Trophoblast cell (in vitro differentiated cells and primary cell): ENCODE results near the gene PTPRN2.

ENCODE experiments used
- DNase-seq, 2 donors: peaks; one replicate each; pipeline ENCODE4 v3.0.0-alpha.2; 2016
- H2AFZ ChIP-seq: 2 replicates; pipeline ENCODE4 v1.6.1; 2013; ENCODE audit warnings: low read length, moderate library complexity, mild to moderate bottlenecking; ENCODE audit not compliant: insufficient read depth, poor library complexity
- H2AK5ac ChIP-seq: 2 replicates; pipeline ENCODE4 v1.6.1; 2013; ENCODE audit warnings: mild to moderate bottlenecking, low read length
- H2BK120ac ChIP-seq: 2 replicates; pipeline ENCODE4 v1.6.1; 2013; ENCODE audit warnings: low read length, mild to moderate bottlenecking, moderate library complexity; ENCODE audit not compliant: insufficient read depth, poor library complexity
- H2BK12ac ChIP-seq: 2 replicates; pipeline ENCODE4 v1.6.1; 2013; ENCODE audit warnings: mild to moderate bottlenecking, low read length, moderate library complexity
- H2BK5ac ChIP-seq: 2 replicates; pipeline ENCODE4 v1.6.1; 2013; ENCODE audit warnings: low read length, low read depth, moderate library complexity, mild to moderate bottlenecking; ENCODE audit not compliant: poor library complexity
- H3K14ac ChIP-seq: 2 replicates; pipeline ENCODE4 v1.6.1; 2013; ENCODE audit warnings: mild to moderate bottlenecking, low read length
- H3K18ac ChIP-seq: 2 replicates; pipeline ENCODE4 v1.6.1; 2013; ENCODE audit warnings: mild to moderate bottlenecking, low read length
- H3K23ac ChIP-seq: 2 replicates; pipeline ENCODE4 v1.6.1; 2013; ENCODE audit warnings: low read length
- H3K27ac ChIP-seq: 2 replicates; pipeline ENCODE4 v1.5.1; 2013; ENCODE audit warnings: low read depth, mild to moderate bottlenecking, inconsistent platforms, low read length, moderate library complexity
- H3K27me3 ChIP-seq: 2 replicates; pipeline ENCODE4 v1.6.1; 2013; ENCODE audit warnings: inconsistent platforms, mild to moderate bottlenecking, low read length, moderate library complexity; ENCODE audit not compliant: insufficient read depth
- H3K36me3 ChIP-seq, 2 experiments: 1 replicate in 1 of 2; 2 replicates in 1 of 2; pipeline ENCODE4 v1.6.1; 2013; ENCODE audit warnings: low read length in 2 of 2, mild to moderate bottlenecking in 2 of 2, moderate library complexity in 1 of 2; ENCODE audit not compliant: insufficient read depth in 2 of 2, control insufficient read depth in 1 of 2
- H3K4ac ChIP-seq: 2 replicates; pipeline ENCODE4 v1.6.1; 2013; ENCODE audit warnings: low read depth, mild to moderate bottlenecking, low read length, moderate library complexity
- H3K4me1 ChIP-seq, 2 experiments: 1 replicate in 1 of 2; 2 replicates in 1 of 2; pipeline ENCODE4 v1.6.1; 2013; ENCODE audit warnings: low read length in 2 of 2, mild to moderate bottlenecking in 2 of 2, moderate library complexity in 1 of 2; ENCODE audit not compliant: insufficient read depth in 2 of 2, control insufficient read depth in 1 of 2
- H3K4me2 ChIP-seq: 2 replicates; pipeline ENCODE4 v1.6.1; 2013; ENCODE audit warnings: inconsistent platforms, mild to moderate bottlenecking, low read length, moderate library complexity
- H3K4me3 ChIP-seq: 2 replicates; pipeline ENCODE4 v1.5.1; 2013; ENCODE audit warnings: mild to moderate bottlenecking, low read depth, low read length, inconsistent platforms
- H3K79me1 ChIP-seq: one replicate; pipeline ENCODE4 v1.6.1; 2013; ENCODE audit warnings: low read length
- H3K79me2 ChIP-seq: 2 replicates; pipeline ENCODE4 v1.6.1; 2013; ENCODE audit warnings: low read length, mild to moderate bottlenecking; ENCODE audit not compliant: control insufficient read depth, insufficient read depth, poor library complexity
- H3K9ac ChIP-seq: 2 replicates; pipeline ENCODE4 v1.6.1; 2013; ENCODE audit warnings: mild to moderate bottlenecking, low read length
- H3K9me3 ChIP-seq: 2 replicates; pipeline ENCODE4 v1.6.1; 2013; ENCODE audit warnings: low read depth, mild to moderate bottlenecking, control low read depth, inconsistent platforms, low read length; ENCODE audit not compliant: insufficient read depth
- H4K12ac ChIP-seq: 2 replicates; pipeline ENCODE4 v1.6.1; 2013; ENCODE audit warnings: low read depth, mild to moderate bottlenecking, low read length, moderate library complexity
- H4K8ac ChIP-seq: 2 replicates; pipeline ENCODE4 v1.6.1; 2013; ENCODE audit warnings: low read depth, mild to moderate bottlenecking, low read length, moderate library complexity
- H4K91ac ChIP-seq: one replicate; pipeline ENCODE4 v1.6.1; 2013; ENCODE audit warnings: low read depth, mild to moderate bottlenecking, low read length, moderate library complexity
- WGBS: extraction: QIAGEN DNeasy Blood & Tissue Kit; methylation state at CpG from one replicate; pipeline ENCODE4 v1.1.7; 2013; ENCODE audit warnings: missing lambda C conversion rate; ENCODE audit not compliant: insufficient read length, insufficient coverage; ENCODE audit errors: extremely low coverage; 5-methylcytosine and 5-hydroxymethylcytosine counted together

The PTPRN2 gene

DNA sequence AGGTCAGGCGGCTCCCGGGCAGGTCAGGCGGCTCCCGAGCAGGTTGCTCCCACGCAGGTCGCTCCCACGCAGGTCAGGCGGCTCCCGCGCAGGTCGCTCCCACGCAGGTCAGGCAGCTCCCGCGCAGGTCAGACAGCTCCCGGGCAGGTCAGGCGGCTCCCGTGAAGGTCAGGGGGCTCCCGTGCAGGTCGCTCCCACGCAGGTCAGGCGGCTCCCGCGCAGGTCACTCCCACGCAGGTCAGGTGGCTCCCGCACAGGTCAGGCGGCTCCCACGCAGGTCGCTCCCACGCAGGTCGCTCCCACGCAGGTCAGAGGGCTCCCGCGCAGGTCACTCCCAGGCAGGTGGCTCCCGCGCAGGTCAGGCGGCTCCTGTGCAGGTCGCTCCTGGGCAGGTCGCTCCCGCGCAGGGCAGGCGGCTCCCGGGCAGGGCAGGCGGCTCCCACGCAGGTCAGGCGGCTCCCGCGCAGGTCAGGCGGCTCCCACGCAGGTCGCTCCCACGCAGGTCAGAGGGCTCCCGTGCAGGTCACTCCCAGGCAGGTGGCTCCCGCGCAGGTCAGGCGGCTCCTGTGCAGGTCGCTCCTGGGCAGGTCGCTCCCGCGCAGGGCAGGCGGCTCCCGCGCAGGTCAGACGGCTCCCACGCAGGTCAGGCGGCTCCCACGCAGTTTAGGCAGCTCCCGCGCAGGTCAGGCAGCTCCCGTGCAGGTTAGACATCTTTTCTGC is 30.7 kb downstream of the PTPRN2 start:
- H3K4me1 ChIP-seq = no peaks in the 10 kb centered on the region
- no peak for DNase-seq
- H3K79me2 ChIP-seq = no peaks in the 10 kb centered on the region
- no peaks in the 10 kb centered on the region for H3K27me3 ChIP-seq
- H4K8ac ChIP-seq = no peak overlapping the region
- no peak overlapping the region for H3K4me2 ChIP-seq
- H3K4me3 ChIP-seq = peak overlapping the region; percentile 34
- H3K9ac ChIP-seq = no peak overlapping the region
- H3K14ac ChIP-seq = no peak overlapping the region
- H3K18ac ChIP-seq = no peak overlapping the region
- no peak overlapping the region for H4K91ac ChIP-seq
- no peak overlapping the region for H3K23ac ChIP-seq
- no peaks in the 10 kb centered on the region for H3K36me3 ChIP-seq
- no CpG with 5 or more reads among the region's 69 CpGs for WGBS
- no peak overlapping the region for H3K27ac ChIP-seq
- no peak overlapping the region for H2BK5ac ChIP-seq
- H2BK12ac ChIP-seq = no peak overlapping the region
- H4K12ac ChIP-seq = no peak overlapping the region
- no peak overlapping the region for H3K4ac ChIP-seq
- H3K79me1 ChIP-seq = no peaks in the 10 kb centered on the region
- H2AFZ ChIP-seq = no peak overlapping the region
- H2AK5ac ChIP-seq = no peak overlapping the region
- peaks cover 6% of the 10 kb centered on the region for H3K9me3 ChIP-seq
- H2BK120ac ChIP-seq = no peak overlapping the region

GRCh38 chr7:158555034-158555520 is 32.5 kb downstream of the PTPRN2 start:
- no peaks in the 10 kb centered on the region for H3K27me3 ChIP-seq
- H3K79me2 ChIP-seq = no peaks in the 10 kb centered on the region
- no peak overlapping the region for H3K9ac ChIP-seq
- DNase-seq = no peak
- H3K14ac ChIP-seq = no peak overlapping the region
- H4K12ac ChIP-seq = no peak overlapping the region
- no peak overlapping the region for H3K4me3 ChIP-seq
- H3K23ac ChIP-seq = no peak overlapping the region
- no peak overlapping the region for H2BK120ac ChIP-seq
- no peak overlapping the region for H2BK12ac ChIP-seq
- no peak overlapping the region for H3K27ac ChIP-seq
- H3K36me3 ChIP-seq = no peaks in the 10 kb centered on the region
- no peak overlapping the region for H2BK5ac ChIP-seq
- H2AFZ ChIP-seq = no peak overlapping the region
- H3K4me1 ChIP-seq = no peaks in the 10 kb centered on the region
- H3K4ac ChIP-seq = no peak overlapping the region
- no peak overlapping the region for H4K8ac ChIP-seq
- no peaks in the 10 kb centered on the region for H3K79me1 ChIP-seq
- WGBS = no CpG with 5 or more reads among the region's 18 CpGs
- no peak overlapping the region for H4K91ac ChIP-seq
- no peak overlapping the region for H3K4me2 ChIP-seq
- no peak overlapping the region for H2AK5ac ChIP-seq
- H3K18ac ChIP-seq = no peak overlapping the region
- H3K9me3 ChIP-seq = peaks cover 9% of the 10 kb centered on the region

DNA sequence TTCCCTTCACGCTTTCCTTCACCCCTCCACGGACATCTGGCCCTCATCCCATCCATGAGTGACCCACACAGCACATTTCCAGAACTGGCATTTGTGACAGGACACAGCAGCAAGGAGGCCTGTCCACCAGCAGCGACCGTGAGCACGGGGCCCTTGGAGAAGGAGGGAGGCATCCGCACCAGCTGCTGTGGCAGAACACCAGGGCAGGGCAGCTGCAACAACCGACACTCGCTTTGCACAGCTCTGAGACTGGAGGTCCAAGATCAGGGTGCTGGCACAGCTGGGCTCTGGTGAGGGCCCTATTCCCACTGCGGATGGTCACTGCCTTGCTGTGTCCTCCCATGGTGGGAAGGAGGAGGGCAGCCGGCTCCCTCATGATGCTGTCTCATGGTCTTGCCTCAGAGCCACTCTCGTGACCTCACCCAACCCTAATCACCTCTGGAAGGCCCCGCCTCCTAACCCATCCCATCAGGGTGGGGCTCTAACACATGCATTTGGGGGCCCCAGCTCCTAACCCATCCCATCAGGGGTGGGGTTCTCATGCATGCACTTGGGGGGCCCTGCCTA is 36.7 kb downstream of the PTPRN2 start:
- Histone ChIP-seq H2AFZ (no peak overlapping the region), H4K91ac (no peak overlapping the region), H3K18ac (no peak overlapping the region), H3K4me1 (no peaks in the 10 kb centered on the region), H2AK5ac (no peak overlapping the region), H3K23ac (no peak overlapping the region), H3K79me1 (no peaks in the 10 kb centered on the region), H3K4me2 (no peak overlapping the region), H4K8ac (no peak overlapping the region), H3K4me3 (no peak overlapping the region), H3K27me3 (no peaks in the 10 kb centered on the region), H3K4ac (no peak overlapping the region), H2BK5ac (no peak overlapping the region), H3K79me2 (no peaks in the 10 kb centered on the region), H2BK12ac (no peak overlapping the region), H3K9me3 (peaks cover 6% of the 10 kb centered on the region), H3K9ac (no peak overlapping the region), H3K36me3 (no peaks in the 10 kb centered on the region), H3K27ac (no peak overlapping the region), H2BK120ac (no peak overlapping the region), H3K14ac (no peak overlapping the region), H4K12ac (no peak overlapping the region)
- DNase-seq = no peak
- WGBS = no CpG with 5 or more reads among the region's 12 CpGs

- no peaks in the 10 kb centered on the region for H3K27me3 ChIP-seq
- H3K9me3 ChIP-seq = peaks cover 6% of the 10 kb centered on the region
- no peak for DNase-seq
- H2AK5ac ChIP-seq = no peak overlapping the region
- H2BK5ac ChIP-seq = no peak overlapping the region
- H2AFZ ChIP-seq = no peak overlapping the region
- no peak overlapping the region for H3K4ac ChIP-seq
- H3K79me2 ChIP-seq = no peaks in the 10 kb centered on the region
- no peaks in the 10 kb centered on the region for H3K36me3 ChIP-seq
- H4K91ac ChIP-seq = no peak overlapping the region
- no peak overlapping the region for H4K8ac ChIP-seq
- no peak overlapping the region for H3K23ac ChIP-seq
- no peak overlapping the region for H3K4me3 ChIP-seq
- no peak overlapping the region for H3K9ac ChIP-seq
- H3K14ac ChIP-seq = no peak overlapping the region
- H2BK120ac ChIP-seq = no peak overlapping the region
- no peak overlapping the region for H3K27ac ChIP-seq
- no peak overlapping the region for H3K4me2 ChIP-seq
- no peak overlapping the region for H4K12ac ChIP-seq
- no peak overlapping the region for H2BK12ac ChIP-seq
- no CpG with 5 or more reads among the region's 7 CpGs for WGBS
- H3K18ac ChIP-seq = no peak overlapping the region
- H3K79me1 ChIP-seq = no peaks in the 10 kb centered on the region
- H3K4me1 ChIP-seq = no peaks in the 10 kb centered on the region
Observed at GRCh38 chr7:158550394-158550700, 37.3 kb downstream of the PTPRN2 start.
